ENCODE data around the gene ZFHX3. TPM values are rescaled to one million over a fixed set of nuclear protein-coding genes. Genes with fewer than 3 reads are reported as not detected.

Gene ZFHX3
- total and polyA plus RNA-seq, 2 donors (not counting 3 experiments of a cell fraction or from before 2014, with no cell fraction given): 3.7 to 18.8 TPM

GRCh38 chr16:72924537-72924926 lies 123.4 kb downstream of the ZFHX3 start:
- no peak overlapping the region for H3K4me3 ChIP-seq (replicated peaks in 1 of 3; ENCODE audit: insufficient read depth in 1 of 3, low read depth in 1 of 3, low read length in 3 of 3)
- H3K4me1 ChIP-seq (ENCODE audit: control insufficient read depth, extremely low read depth, insufficient read depth, low read length): no peaks in the 10 kb centered on the region
- H3K79me2 ChIP-seq (ENCODE audit: control insufficient read depth, insufficient read depth, low read length): no peaks in the 10 kb centered on the region
- H3K9me3 ChIP-seq (replicated peaks; ENCODE audit: control insufficient read depth, insufficient read depth, low read length): no peaks in the 10 kb centered on the region
- H2AFZ ChIP-seq (ENCODE audit: low read depth, low read length): no peak overlapping the region
- dilution Hi-C loops (cut with MboI; ENCODE audit: extremely low pct_ligation_motif_present, low sequenced_read_pairs): no loop called here
- no peak overlapping the region for H3K9ac ChIP-seq (replicated peaks; ENCODE audit: extremely low read depth, insufficient read depth, low read length)
- intact Hi-C loops (cut with micrococcal nuclease): no loop called here
- H3K4me2 ChIP-seq (ENCODE audit: insufficient read depth, low read length): no peak overlapping the region
- no TSS peak for BruUV-seq (replicated peaks)
- POLR2A ChIA-PET: no interaction called here
- H3K36me3 ChIP-seq (ENCODE audit: control insufficient read depth in 2 of 2, extremely low read depth in 1 of 2, insufficient read depth in 2 of 2, low read length in 2 of 2): no peaks in the 10 kb centered on the region
- no peaks in the 10 kb centered on the region for H4K20me1 ChIP-seq (replicated peaks; ENCODE audit: control insufficient read depth, extremely low read depth, insufficient read depth, low read length)
- H3K27ac ChIP-seq (ENCODE audit: insufficient read depth, low read depth, low read length): no peak overlapping the region
- H3K27me3 ChIP-seq (ENCODE audit: control insufficient read depth in 2 of 2, insufficient read depth in 2 of 2, low read length in 2 of 2): no peaks in the 10 kb centered on the region
- TF ChIP-seq CTCF (IDR thresholded peaks at IDR 0.05; ENCODE audit: extremely low read depth in 1 of 2, insufficient read depth in 1 of 2, low read depth in 1 of 2, low read length in 2 of 2) (no peak), POLR2A (IDR thresholded peaks at IDR 0.05; ENCODE audit: low read depth, low read length) (no peak), MYC (IDR thresholded peaks at IDR 0.05; ENCODE audit: low read depth, low read length) (no peak), POLR2AphosphoS5 (IDR thresholded peaks at IDR 0.05; ENCODE audit: insufficient read depth, low read depth, low read length) (no peak), MAX (IDR thresholded peaks at IDR 0.05; ENCODE audit: insufficient read depth, insufficient read length) (no peak), EZH2 (IDR thresholded peaks at IDR 0.05; ENCODE audit: borderline replicate concordance, low read depth, low read length, severe bottlenecking) (no peak)
- DNase-seq (ENCODE audit: low read depth, low spot score): no peak
- no peak for FAIRE-seq
- H3K9me1 ChIP-seq (replicated peaks; ENCODE audit: control insufficient read depth, extremely low read depth, insufficient read depth, low read length): no peaks in the 10 kb centered on the region
- CTCF ChIA-PET: no interaction called here

GRCh38 chr16:72923757-72924156 lies 124.2 kb downstream of the ZFHX3 start:
- no TSS peak for BruUV-seq (replicated peaks)
- no peak overlapping the region for H3K4me3 ChIP-seq (replicated peaks in 1 of 3; ENCODE audit: insufficient read depth in 1 of 3, low read depth in 1 of 3, low read length in 3 of 3)
- no peaks in the 10 kb centered on the region for H3K36me3 ChIP-seq (ENCODE audit: control insufficient read depth in 2 of 2, extremely low read depth in 1 of 2, insufficient read depth in 2 of 2, low read length in 2 of 2)
- H3K4me2 ChIP-seq (ENCODE audit: insufficient read depth, low read length): no peak overlapping the region
- no peaks in the 10 kb centered on the region for H3K9me3 ChIP-seq (replicated peaks; ENCODE audit: control insufficient read depth, insufficient read depth, low read length)
- no peaks in the 10 kb centered on the region for H3K27me3 ChIP-seq (ENCODE audit: control insufficient read depth in 2 of 2, insufficient read depth in 2 of 2, low read length in 2 of 2)
- FAIRE-seq (no peak), DNase-seq (ENCODE audit: low read depth, low spot score) (no peak)
- no peak for TF ChIP-seq JUN (IDR thresholded peaks at IDR 0.05; ENCODE audit: borderline replicate concordance, insufficient read depth, insufficient read length, low read depth)
- TF ChIP-seq POLR2AphosphoS5 (IDR thresholded peaks at IDR 0.05; ENCODE audit: insufficient read depth, low read depth, low read length): no peak
- TF ChIP-seq POLR2A (IDR thresholded peaks at IDR 0.05; ENCODE audit: low read depth, low read length): no peak
- TF ChIP-seq EZH2 (IDR thresholded peaks at IDR 0.05; ENCODE audit: borderline replicate concordance, low read depth, low read length, severe bottlenecking): no peak
- no peak for TF ChIP-seq MAX (IDR thresholded peaks at IDR 0.05; ENCODE audit: insufficient read depth, insufficient read length)
- TF ChIP-seq CTCF (IDR thresholded peaks at IDR 0.05; ENCODE audit: extremely low read depth in 1 of 2, insufficient read depth in 1 of 2, low read depth in 1 of 2, low read length in 2 of 2): no peak
- TF ChIP-seq GATA2 (IDR thresholded peaks at IDR 0.05; ENCODE audit: insufficient read depth, insufficient read length, low read depth, low read length): no peak
- no peak for TF ChIP-seq MYC (IDR thresholded peaks at IDR 0.05; ENCODE audit: low read depth, low read length)
- TF ChIP-seq FOS (IDR thresholded peaks at IDR 0.05; ENCODE audit: borderline replicate concordance, insufficient read depth, low read length): no peak
- no peaks in the 10 kb centered on the region for H3K4me1 ChIP-seq (ENCODE audit: control insufficient read depth, extremely low read depth, insufficient read depth, low read length)
- ChIA-PET POLR2A (no interaction called here), CTCF (no interaction called here)
- no peaks in the 10 kb centered on the region for H4K20me1 ChIP-seq (replicated peaks; ENCODE audit: control insufficient read depth, extremely low read depth, insufficient read depth, low read length)
- dilution Hi-C loops (cut with MboI; ENCODE audit: extremely low pct_ligation_motif_present, low sequenced_read_pairs): no loop called here
- H3K79me2 ChIP-seq (ENCODE audit: control insufficient read depth, insufficient read depth, low read length): no peaks in the 10 kb centered on the region
- no peaks in the 10 kb centered on the region for H3K9me1 ChIP-seq (replicated peaks; ENCODE audit: control insufficient read depth, extremely low read depth, insufficient read depth, low read length)
- no peak overlapping the region for H3K27ac ChIP-seq (ENCODE audit: insufficient read depth, low read depth, low read length)
- intact Hi-C loops (cut with micrococcal nuclease): no loop called here
- H2AFZ ChIP-seq (ENCODE audit: low read depth, low read length): no peak overlapping the region
- no peak overlapping the region for H3K9ac ChIP-seq (replicated peaks; ENCODE audit: extremely low read depth, insufficient read depth, low read length)

All from endothelial cell of umbilical vein (primary cell).